Activated CD8-positive, alpha-beta memory T cell treated with anti-CD3 and anti-CD28 coated beads, Interleukin-2, amount 50 U/mL, for 24 hours (primary cell): ENCODE measurements around the gene RAI14.
"Not testable (repeated sequence)": the region's sequence is repeated elsewhere in the genome, so short reads cannot be mapped to it uniquely, and the experiment has no call there.

Experiments
- DNase-seq: peaks from one replicate; pipeline ENCODE4 v3.0.0-alpha.2; 2020; ENCODE audit errors: extremely low read depth

RAI14 gene

DNA sequence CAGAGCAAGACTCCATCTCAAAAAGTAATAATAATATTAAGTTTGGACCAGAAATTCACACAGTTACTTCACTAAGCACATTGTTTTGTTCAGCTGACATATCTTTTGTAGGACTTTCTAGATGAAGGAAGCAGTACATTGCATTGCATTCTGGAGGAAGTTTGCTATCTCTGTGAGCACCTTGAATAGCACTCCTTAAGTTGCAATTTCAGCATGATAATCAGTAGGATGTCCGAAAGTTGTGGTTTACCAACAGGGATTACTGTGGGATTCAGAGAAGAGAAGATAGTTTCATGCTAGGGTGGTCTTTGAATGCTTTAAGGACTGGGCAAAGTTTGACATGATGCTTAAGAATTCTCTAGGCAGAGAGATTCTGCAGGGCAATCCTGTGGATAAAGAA, 164.5 kb downstream of the RAI14 start:
- no peak for DNase-seq

- DNase-seq = no peak
Observed at GRCh38 chr5:34822956-34823715, 167.0 kb downstream of the RAI14 start.

DNA sequence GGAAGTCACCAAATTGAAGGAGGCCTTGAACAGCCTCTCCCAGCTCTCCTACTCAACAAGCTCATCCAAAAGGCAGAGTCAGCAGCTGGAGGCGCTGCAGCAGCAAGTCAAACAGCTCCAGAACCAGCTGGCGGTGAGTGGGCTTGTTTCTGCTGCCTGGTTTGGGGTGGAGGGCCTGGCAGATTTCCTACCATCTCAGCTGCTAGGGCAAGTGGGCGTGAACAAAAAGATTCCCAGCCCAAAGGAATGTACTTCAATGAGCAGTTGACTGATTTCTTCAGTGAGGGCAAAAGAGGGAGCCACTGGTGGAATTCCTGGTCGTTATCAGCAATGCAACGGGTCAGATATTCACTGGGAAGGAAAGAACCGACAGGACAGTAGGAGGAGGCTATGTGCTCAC, 170.2 kb downstream of the RAI14 start:
- DNase-seq = no peak

GRCh38 chr5:34827588-34828506, 171.7 kb downstream of the RAI14 start:
- DNase-seq = no peak

GRCh38 chr5:34830827-34831226, 174.7 kb downstream of the RAI14 start:
- not testable (repeated sequence) for DNase-seq

DNA sequence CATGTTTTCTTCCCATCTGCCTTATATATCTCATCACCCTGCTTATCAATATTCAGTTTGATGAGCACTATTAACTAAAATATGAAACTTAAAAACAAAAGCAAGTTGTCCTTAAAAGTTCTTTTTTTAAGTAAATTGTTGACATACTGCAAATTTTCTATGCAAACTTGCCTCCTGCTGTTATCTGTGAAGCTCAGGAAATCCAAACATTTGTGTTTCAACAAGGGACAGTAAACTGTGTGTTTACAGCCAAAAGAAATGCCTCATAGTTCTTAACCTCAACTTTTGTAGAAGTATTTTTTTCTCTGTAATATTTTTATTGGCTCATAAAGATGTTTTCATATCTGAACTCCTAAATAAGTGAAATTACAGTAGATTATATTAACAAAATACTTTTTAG, 175.2 kb downstream of the RAI14 start:
- DNase-seq = no peak

- no peak for DNase-seq
Observed at GRCh38 chr5:34832568-34832967, 176.4 kb downstream of the RAI14 start.

DNA sequence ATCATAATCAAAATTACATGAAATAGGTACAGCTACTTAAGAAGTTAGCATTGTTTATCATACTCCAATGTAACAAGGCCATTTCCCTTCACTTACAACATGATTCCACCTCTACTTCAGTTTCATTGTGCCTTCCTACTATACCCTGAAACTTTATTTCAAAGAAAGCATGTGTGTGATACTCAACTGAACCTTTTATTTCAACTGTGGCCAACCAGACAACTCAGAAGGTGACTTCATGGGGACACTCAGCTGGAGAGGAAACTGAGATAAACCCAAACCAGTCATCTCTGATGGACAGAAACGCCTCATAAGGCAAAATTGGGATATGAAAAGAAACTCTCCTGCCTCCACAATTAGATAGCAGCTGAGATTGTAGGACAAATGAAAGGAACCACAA, 177.0 kb downstream of the RAI14 start:
- no peak for DNase-seq

GRCh38 chr5:34833976-34834793, 178.1 kb downstream of the RAI14 start:
- no peak for DNase-seq

GRCh38 chr5:34834794-34835089, 178.6 kb downstream of the RAI14 start:
- no peak for DNase-seq

GRCh38 chr5:34835664-34836063, 179.5 kb downstream of the RAI14 start:
- no peak for DNase-seq

GRCh38 chr5:34838785-34839714, 182.9 kb downstream of the RAI14 start, which contains the start of gene TTC23L:
Gene TTC23L (plus strand): TSS chr5:34839164. CDS start chr5:34840672, 1,508 bp downstream.
- peak; percentile 65 for DNase-seq

GRCh38 chr5:34841816-34842215, 185.7 kb downstream of the RAI14 start:
- DNase-seq = no peak

- no peak for DNase-seq
Observed at GRCh38 chr5:34842554-34842953, 186.4 kb downstream of the RAI14 start.

- DNase-seq = no peak
Observed at GRCh38 chr5:34843497-34843896, 187.4 kb downstream of the RAI14 start.

GRCh38 chr5:34844106-34844505, 188.0 kb downstream of the RAI14 start:
- DNase-seq = no peak

- no peak for DNase-seq
Observed at GRCh38 chr5:34844999-34845398, 188.9 kb downstream of the RAI14 start.

DNA sequence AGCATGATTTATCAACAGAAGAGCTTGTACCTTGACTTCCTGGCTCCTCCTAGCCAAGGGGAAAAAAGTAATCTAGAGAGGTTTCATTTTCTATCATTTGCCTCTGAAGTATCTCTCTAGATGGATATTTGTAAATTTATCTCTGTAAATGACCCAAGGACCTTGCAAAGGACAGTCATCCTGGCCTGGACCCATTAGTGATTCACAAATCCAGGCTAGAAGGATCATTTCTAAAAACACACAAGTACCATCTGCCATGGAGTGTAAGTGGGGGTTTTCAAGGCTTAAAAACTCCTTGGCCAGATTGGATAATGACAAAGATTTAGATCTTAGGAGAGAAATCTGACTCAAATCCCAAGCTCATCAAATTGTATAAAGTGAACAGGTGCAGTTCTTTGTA, 190.9 kb downstream of the RAI14 start:
- no peak for DNase-seq

- DNase-seq = no peak
Observed at GRCh38 chr5:34847552-34847951, 191.4 kb downstream of the RAI14 start.

DNA sequence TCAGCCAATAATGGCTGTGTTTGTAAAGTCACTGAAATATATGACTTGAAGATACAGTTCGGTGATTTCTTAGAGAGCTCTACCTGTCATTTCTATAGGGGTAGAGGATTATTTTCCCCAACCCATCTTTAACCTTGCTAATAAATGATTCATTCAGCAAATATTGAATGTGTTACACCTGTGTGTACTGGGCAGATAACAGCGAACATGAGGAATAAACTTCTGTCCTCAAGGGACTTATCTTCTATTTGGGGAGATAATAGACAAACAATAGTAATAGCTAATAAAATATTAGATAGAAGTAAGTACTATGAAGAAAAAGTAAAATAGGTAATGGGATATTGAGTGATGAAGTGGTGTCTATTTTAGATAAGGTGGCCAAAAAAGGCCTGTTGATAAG, 192.1 kb downstream of the RAI14 start:
- no peak for DNase-seq

DNA sequence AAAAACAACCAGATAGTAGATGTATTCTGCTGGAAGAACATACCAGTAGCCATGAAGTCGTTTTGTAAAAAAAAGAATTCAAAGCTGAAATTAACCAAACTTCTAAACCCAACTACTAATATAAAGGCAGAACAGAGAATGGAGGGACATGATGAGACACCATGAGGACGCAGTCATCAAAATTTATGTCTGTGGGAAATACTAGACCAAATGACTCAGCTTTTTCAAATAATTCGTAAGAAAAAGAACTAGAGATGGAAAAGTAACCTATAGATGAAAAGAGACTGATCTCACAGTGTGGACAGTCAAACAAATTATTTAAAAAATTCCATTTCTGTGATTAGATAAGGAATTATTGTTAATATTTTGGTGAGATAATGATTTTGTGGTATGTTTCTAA, 193.1 kb downstream of the RAI14 start:
- no peak for DNase-seq
